Smooth muscle cell (in vitro differentiated cells): ENCODE data around the gene PCDHGB3. TPM values are rescaled to one million over a fixed set of nuclear protein-coding genes. Genes with fewer than 3 reads are reported as not detected.
"Not testable (repeated sequence)": the region's sequence is repeated elsewhere in the genome, so short reads cannot be mapped to it uniquely, and the experiment has no call there.

ENCODE experiments used
- DNase-seq: peaks from one replicate; lab custom pipeline; 2025; ENCODE audit not compliant: unreplicated experiment; lab: John Stamatoyannopoulos, UW
- H2AFZ ChIP-seq: fragments of 200-600 bp; sonication (generic); 2 replicates; pipeline ENCODE4 v1.6.0; 2016; ENCODE audit warnings: antibody characterized with exemption, low read depth, mild to moderate bottlenecking
- H3F3A ChIP-seq: fragments of 200-600 bp; sonication (generic); 2 replicates; pipeline ENCODE4 v1.6.0; 2017; ENCODE audit warnings: antibody characterized with exemption, low read depth
- H3K27ac ChIP-seq: fragments of 200-600 bp; sonication (generic); 2 replicates; pipeline ENCODE4 v1.5.1; 2016; ENCODE audit warnings: low read depth, mild to moderate bottlenecking
- H3K27me3 ChIP-seq: fragments of 200-600 bp; sonication (generic); 2 replicates; pipeline ENCODE4 v1.6.1; 2016; ENCODE audit warnings: low read depth, mild to moderate bottlenecking
- H3K36me3 ChIP-seq: fragments of 200-600 bp; sonication (generic); 2 replicates; pipeline ENCODE4 v1.5.1; 2016; ENCODE audit warnings: low read depth
- H3K4me1 ChIP-seq: fragments of 200-600 bp; sonication (generic); 2 replicates; pipeline ENCODE4 v1.5.1; 2016; ENCODE audit warnings: low read depth
- H3K4me2 ChIP-seq: fragments of 200-600 bp; sonication (generic); 2 replicates; pipeline ENCODE4 v1.6.0; 2016; ENCODE audit warnings: mild to moderate bottlenecking
- H3K4me3 ChIP-seq: fragments of 200-600 bp; sonication (generic); 2 replicates; pipeline ENCODE4 v1.5.1; 2016; ENCODE audit warnings: mild to moderate bottlenecking
- H3K79me2 ChIP-seq: fragments of 200-600 bp; sonication (generic); 2 replicates; pipeline ENCODE4 v1.6.0; 2016; ENCODE audit warnings: low read depth, mild to moderate bottlenecking
- H3K9ac ChIP-seq: fragments of 200-600 bp; sonication (generic); 2 replicates; pipeline ENCODE4 v1.6.0; 2016; ENCODE audit warnings: low read depth
- H3K9me3 ChIP-seq: fragments of 200-600 bp; sonication (generic); replicated peaks from 2 replicates; pipeline ENCODE4 v1.5.1; 2016; ENCODE audit warnings: low read depth
- H4K20me1 ChIP-seq: fragments of 200-600 bp; sonication (generic); 2 replicates; pipeline ENCODE4 v1.6.0; 2016; ENCODE audit warnings: low read depth
- WGBS: methylation state at CpG from one replicate; pipeline ENCODE4 v1.1.7; 2016; ENCODE audit warnings: low lambda C conversion rate; 5-methylcytosine and 5-hydroxymethylcytosine counted together
- polyA plus RNA-seq: library from polyadenylated mRNA; unstranded; fragments of >200 nt; fragmentation: Nextera tagmentation; extraction: Ambion mirVana; gene quantifications from 2 replicates; pipeline ENCODE4 v1.2.1, GENCODE V29; 2016
- total RNA-seq: library from RNA; depleted of rRNA; stranded (reverse); fragments of >200 nt; gene quantifications from 2 replicates; pipeline ENCODE4 v1.2.3, GENCODE V29; 2014
- TF ChIP-seq, protein P1 (sequence below): fragments of 200-600 bp; sonication (generic); IDR thresholded peaks from 2 replicates; pipeline ENCODE4 v1.5.1; 2017; ENCODE audit warnings: borderline replicate concordance, mild to moderate bottlenecking, antibody characterized with exemption; ENCODE audit not compliant: insufficient read depth, poor library complexity, severe bottlenecking

The PCDHGB3 gene
- total and polyA plus RNA-seq, 2 experiments from 2014 or later: not detected

DNA sequence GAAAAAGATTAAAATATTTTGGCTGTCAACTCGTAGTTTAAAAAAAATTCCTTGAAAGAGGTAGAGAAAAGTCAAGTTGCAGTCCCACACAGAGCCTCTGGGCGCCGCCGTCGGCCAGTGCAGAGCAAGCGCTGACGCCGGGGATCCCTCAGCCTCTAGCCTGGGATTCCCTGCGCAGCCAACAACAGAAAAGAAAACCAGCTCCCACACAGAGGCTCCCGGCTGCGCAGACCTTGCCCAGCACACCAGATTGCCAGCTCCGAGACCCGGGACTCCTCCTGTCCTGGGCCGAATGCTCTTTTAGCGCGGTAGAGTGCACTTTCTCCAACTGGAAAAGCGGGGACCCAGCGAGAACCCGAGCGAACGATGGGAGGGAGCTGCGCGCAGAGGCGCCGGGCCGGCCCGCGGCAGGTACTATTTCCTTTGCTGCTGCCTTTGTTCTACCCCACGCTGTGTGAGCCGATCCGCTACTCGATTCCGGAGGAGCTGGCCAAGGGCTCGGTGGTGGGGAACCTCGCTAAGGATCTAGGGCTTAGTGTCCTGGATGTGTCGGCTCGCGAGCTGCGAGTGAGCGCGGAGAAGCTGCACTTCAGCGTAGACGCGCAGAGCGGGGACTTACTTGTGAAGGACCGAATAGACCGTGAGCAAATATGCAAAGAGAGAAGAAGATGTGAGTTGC is 47.6 kb downstream of the PCDHGB3 start, which contains the start of gene PCDHGB7:
Gene PCDHGB7, plus strand, starts transcription at position 184 of the 679 bp plus-strand sequence. Its CDS starts 183 bp downstream, at position 367.
- not testable (repeated sequence) for H3F3A ChIP-seq, H3K27me3 ChIP-seq, H3K4me1 ChIP-seq, H4K20me1 ChIP-seq
- Histone ChIP-seq H3K36me3 (peaks cover 32% of the 10 kb centered on the region), H3K4me3 (peak within 1 kb of the TSS; percentile 55), H3K9ac (peak within 1 kb of the TSS; percentile 51), H3K9me3 (peaks cover 20% of the 10 kb centered on the region), H3K4me2 (peak within 1 kb of the TSS; percentile 83), H2AFZ (peak within 1 kb of the TSS; percentile 43), H3K27ac (peak within 1 kb of the TSS; percentile 57), H3K79me2 (peaks cover 69% of the 10 kb centered on the region)
- WGBS: 6% methylated on average over 47 of the region's 47 CpGs
- TF ChIP-seq, protein P1, sequence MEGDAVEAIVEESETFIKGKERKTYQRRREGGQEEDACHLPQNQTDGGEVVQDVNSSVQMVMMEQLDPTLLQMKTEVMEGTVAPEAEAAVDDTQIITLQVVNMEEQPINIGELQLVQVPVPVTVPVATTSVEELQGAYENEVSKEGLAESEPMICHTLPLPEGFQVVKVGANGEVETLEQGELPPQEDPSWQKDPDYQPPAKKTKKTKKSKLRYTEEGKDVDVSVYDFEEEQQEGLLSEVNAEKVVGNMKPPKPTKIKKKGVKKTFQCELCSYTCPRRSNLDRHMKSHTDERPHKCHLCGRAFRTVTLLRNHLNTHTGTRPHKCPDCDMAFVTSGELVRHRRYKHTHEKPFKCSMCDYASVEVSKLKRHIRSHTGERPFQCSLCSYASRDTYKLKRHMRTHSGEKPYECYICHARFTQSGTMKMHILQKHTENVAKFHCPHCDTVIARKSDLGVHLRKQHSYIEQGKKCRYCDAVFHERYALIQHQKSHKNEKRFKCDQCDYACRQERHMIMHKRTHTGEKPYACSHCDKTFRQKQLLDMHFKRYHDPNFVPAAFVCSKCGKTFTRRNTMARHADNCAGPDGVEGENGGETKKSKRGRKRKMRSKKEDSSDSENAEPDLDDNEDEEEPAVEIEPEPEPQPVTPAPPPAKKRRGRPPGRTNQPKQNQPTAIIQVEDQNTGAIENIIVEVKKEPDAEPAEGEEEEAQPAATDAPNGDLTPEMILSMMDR: peak; percentile 78
- peak; percentile 36 for DNase-seq

DNA sequence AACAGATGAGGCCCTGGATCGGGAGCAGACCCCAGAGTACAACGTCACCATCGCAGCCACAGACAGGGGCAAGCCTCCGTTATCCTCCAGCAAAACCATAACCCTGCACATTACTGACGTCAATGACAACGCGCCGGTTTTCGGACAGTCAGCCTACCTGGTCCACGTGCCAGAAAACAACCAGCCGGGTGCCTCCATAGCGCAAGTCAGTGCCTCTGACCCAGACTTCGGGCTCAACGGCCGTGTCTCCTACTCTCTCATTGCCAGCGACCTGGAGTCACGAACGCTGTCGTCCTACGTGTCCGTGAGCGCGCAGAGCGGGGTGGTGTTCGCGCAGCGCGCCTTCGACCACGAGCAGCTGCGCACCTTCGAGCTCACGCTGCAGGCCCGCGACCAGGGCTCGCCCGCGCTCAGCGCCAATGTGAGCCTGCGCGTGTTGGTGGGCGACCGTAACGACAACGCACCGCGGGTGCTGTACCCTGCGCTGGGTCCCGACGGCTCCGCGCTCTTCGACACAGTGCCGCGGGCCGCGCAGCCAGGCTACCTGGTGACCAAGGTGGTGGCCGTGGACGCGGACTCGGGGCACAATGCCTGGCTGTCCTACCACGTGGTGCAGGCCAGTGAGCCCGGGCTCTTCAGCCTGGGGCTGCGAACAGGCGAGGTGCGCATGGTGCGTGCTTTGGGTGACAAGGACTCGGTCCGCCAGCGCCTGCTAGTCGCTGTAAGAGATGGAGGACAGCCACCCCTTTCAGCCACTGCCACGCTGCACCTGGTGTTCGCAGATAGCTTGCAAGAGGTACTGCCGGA is 49.2 kb downstream of the PCDHGB3 start:
- H3K9ac ChIP-seq: no peak overlapping the region
- H3K4me3 ChIP-seq: no peak overlapping the region
- H4K20me1 ChIP-seq: no peaks in the 10 kb centered on the region
- peaks cover 5% of the 10 kb centered on the region for H3F3A ChIP-seq
- peaks cover 5% of the 10 kb centered on the region for H3K4me1 ChIP-seq
- no peak for DNase-seq
- TF ChIP-seq, protein P1: no peak
- H3K4me2 ChIP-seq: no peak overlapping the region
- H3K9me3 ChIP-seq: peaks cover 34% of the 10 kb centered on the region
- whole genome bisulfite sequencing: 97% methylated on average over 63 of the region's 74 CpGs
- H3K79me2 ChIP-seq: peaks cover 75% of the 10 kb centered on the region
- H3K27ac ChIP-seq: no peak overlapping the region
- no peaks in the 10 kb centered on the region for H3K27me3 ChIP-seq
- H2AFZ ChIP-seq: no peak overlapping the region
- peaks cover 47% of the 10 kb centered on the region for H3K36me3 ChIP-seq

DNA sequence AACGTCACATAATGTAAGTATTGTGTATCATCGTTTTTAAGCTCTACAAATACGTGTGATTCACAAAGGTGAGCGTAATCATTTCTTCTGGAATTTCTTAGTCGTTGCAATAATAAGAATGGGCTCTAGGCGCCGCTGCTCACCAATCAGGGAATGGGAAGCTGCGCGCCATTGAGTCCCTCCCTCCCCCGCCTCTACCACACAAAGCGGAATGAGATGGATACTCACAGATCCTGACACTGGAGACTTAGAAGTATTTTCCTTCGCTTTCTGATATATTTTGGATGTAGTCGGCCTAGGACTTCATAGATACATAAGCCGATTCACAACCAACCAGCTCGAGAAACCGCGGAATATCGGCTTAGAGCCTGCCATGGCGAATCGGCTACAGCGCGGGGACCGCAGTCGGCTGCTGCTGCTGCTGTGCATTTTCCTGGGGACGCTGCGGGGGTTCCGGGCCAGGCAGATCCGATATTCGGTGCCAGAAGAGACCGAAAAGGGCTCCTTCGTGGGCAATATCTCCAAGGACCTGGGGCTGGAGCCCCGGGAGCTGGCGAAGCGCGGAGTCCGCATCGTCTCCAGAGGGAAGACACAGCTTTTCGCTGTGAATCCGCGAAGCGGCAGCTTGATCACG is 50.9 kb downstream of the PCDHGB3 start, which contains the start of gene PCDHGA11:
Gene PCDHGA11, plus strand, starts transcription at position 197 of the 634 bp plus-strand sequence. Its CDS starts 177 bp downstream, at position 374.
- Histone ChIP-seq H3K4me1 (peaks cover 5% of the 10 kb centered on the region), H2AFZ (peak within 1 kb of the TSS; percentile 44), H3K36me3 (peaks cover 57% of the 10 kb centered on the region), H3K27me3 (no peaks in the 10 kb centered on the region), H3F3A (peaks cover 5% of the 10 kb centered on the region), H4K20me1 (no peaks in the 10 kb centered on the region), H3K9me3 (peaks cover 51% of the 10 kb centered on the region), H3K27ac (no peak within 1 kb of the TSS), H3K4me2 (peak within 1 kb of the TSS; percentile 67), H3K9ac (peak within 1 kb of the TSS; percentile 19), H3K79me2 (peaks cover 79% of the 10 kb centered on the region), H3K4me3 (peak within 1 kb of the TSS; percentile 50)
- 38% methylated on average over 42 of the region's 42 CpGs for WGBS
- TF ChIP-seq, protein P1: peak; percentile 30
- DNase-seq: no peak
